ENCODE data around the gene SLC6A18. TPM values are rescaled to one million over a fixed set of nuclear protein-coding genes. Genes with fewer than 3 reads are reported as not detected.
"Not testable (repeated sequence)": the region's sequence is repeated elsewhere in the genome, so short reads cannot be mapped to it uniquely, and the experiment has no call there.

SLC6A18 gene
- total RNA-seq, 1 donor from 2014 or later, result not detected

DNA sequence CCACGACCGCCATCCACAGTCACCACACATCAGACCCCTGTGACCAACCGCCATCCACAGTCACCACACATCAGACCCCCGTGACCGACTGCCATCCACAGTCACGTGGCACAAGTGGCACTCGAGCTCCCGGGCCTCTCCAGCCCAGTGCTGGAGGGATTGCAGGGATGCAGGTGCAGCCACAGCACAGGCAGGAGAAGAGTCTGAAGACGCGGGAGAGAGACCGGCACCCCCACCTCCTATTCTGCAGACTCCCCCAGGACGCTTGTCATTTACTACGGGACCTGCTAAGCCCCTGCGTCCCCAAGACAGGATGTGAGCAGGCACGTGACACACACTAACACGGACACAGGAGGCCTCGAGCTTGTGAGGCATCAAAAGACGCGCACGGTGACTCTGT lies 48.6 kb downstream of the SLC6A18 start:
- no peak overlapping the region for H3K27ac Mint-ChIP-seq
- TF ChIP-seq, protein P1, sequence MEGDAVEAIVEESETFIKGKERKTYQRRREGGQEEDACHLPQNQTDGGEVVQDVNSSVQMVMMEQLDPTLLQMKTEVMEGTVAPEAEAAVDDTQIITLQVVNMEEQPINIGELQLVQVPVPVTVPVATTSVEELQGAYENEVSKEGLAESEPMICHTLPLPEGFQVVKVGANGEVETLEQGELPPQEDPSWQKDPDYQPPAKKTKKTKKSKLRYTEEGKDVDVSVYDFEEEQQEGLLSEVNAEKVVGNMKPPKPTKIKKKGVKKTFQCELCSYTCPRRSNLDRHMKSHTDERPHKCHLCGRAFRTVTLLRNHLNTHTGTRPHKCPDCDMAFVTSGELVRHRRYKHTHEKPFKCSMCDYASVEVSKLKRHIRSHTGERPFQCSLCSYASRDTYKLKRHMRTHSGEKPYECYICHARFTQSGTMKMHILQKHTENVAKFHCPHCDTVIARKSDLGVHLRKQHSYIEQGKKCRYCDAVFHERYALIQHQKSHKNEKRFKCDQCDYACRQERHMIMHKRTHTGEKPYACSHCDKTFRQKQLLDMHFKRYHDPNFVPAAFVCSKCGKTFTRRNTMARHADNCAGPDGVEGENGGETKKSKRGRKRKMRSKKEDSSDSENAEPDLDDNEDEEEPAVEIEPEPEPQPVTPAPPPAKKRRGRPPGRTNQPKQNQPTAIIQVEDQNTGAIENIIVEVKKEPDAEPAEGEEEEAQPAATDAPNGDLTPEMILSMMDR (IDR thresholded peaks at IDR 0.05), result no peak
- no peak overlapping the region for H3K4me3 Mint-ChIP-seq
- no peaks in the 10 kb centered on the region for H3K9me3 Mint-ChIP-seq
- no peak for DNase-seq
- intact Hi-C loops (cut with micrococcal nuclease), result no loop called here
- CTCF ChIA-PET, result no interaction called here
- no peaks in the 10 kb centered on the region for H3K36me3 Mint-ChIP-seq (ENCODE audit: low read depth)
- POLR2A ChIA-PET, result no interaction called here
- H3K4me1 Mint-ChIP-seq, result no peaks in the 10 kb centered on the region
- no peak for ATAC-seq (ENCODE audit: low read depth)
- H3K27me3 Mint-ChIP-seq, result no peaks in the 10 kb centered on the region

DNA sequence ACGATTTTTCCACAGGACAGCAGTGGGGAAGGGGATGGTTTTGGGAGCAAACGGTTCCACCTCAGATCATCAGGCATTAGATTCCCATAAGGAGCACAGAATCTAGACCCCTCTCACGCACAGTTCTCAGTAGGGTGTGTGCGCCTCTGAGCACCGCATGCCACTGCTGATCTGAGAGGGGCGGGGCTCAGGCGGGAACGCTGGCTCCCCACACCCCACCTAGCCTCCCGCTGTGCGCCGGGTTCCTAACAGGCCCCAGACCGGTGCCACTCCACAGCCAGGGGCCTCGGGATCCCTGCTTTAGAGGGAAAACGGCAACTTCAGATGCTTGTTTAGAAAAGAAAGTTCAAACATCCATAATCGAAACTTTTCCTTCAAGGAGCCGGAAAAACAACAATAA lies 49.3 kb downstream of the SLC6A18 start:
- no peaks in the 10 kb centered on the region for H3K36me3 Mint-ChIP-seq (ENCODE audit: low read depth)

GRCh38 chr5:1275397-1276391 lies 50.5 kb downstream of the SLC6A18 start:
- H3K9me3 Mint-ChIP-seq; CTCF ChIA-PET; H3K27me3 Mint-ChIP-seq; ATAC-seq (ENCODE audit: low read depth); H3K36me3 Mint-ChIP-seq (ENCODE audit: low read depth); H3K4me3 Mint-ChIP-seq; intact Hi-C loops (cut with micrococcal nuclease); H3K27ac Mint-ChIP-seq; H3K4me1 Mint-ChIP-seq; DNase-seq; POLR2A ChIA-PET: not testable (repeated sequence)

More for the DNA sequence above, 49.3 kb downstream of the SLC6A18 start:
- TF ChIP-seq, protein P1 (IDR thresholded peaks at IDR 0.05), result no peak
- intact Hi-C loops (cut with micrococcal nuclease), result no loop called here
- H3K9me3 Mint-ChIP-seq, result no peaks in the 10 kb centered on the region
- DNase-seq (no peak), ATAC-seq (ENCODE audit: low read depth) (no peak)
- no peak overlapping the region for H3K27ac Mint-ChIP-seq
- H3K27me3 Mint-ChIP-seq, result no peaks in the 10 kb centered on the region
- no peak overlapping the region for H3K4me3 Mint-ChIP-seq
- POLR2A ChIA-PET, result no interaction called here
- CTCF ChIA-PET, result no interaction called here
- H3K4me1 Mint-ChIP-seq, result no peaks in the 10 kb centered on the region

- no peak overlapping the region for H3K4me3 Mint-ChIP-seq
- H3K4me1 Mint-ChIP-seq, result no peaks in the 10 kb centered on the region
- CTCF ChIA-PET, result no interaction called here
- intact Hi-C loops (cut with micrococcal nuclease), result no loop called here
- no peaks in the 10 kb centered on the region for H3K27me3 Mint-ChIP-seq
- TF ChIP-seq, protein P1 (IDR thresholded peaks at IDR 0.05), result no peak
- POLR2A ChIA-PET, result no interaction called here
- ATAC-seq (ENCODE audit: low read depth) (no peak), DNase-seq (no peak)
- H3K9me3 Mint-ChIP-seq, result no peaks in the 10 kb centered on the region
- H3K36me3 Mint-ChIP-seq (ENCODE audit: low read depth), result no peaks in the 10 kb centered on the region
- no peak overlapping the region for H3K27ac Mint-ChIP-seq
These were observed 51.7 kb downstream of the SLC6A18 start for GRCh38 chr5:1276930-1277329.

- Mint-ChIP-seq H3K27ac (no peak overlapping the region), H3K27me3 (no peaks in the 10 kb centered on the region), H3K4me3 (no peak overlapping the region), H3K9me3 (no peaks in the 10 kb centered on the region), H3K36me3 (ENCODE audit: low read depth) (no peaks in the 10 kb centered on the region), H3K4me1 (no peaks in the 10 kb centered on the region)
- intact Hi-C loops (cut with micrococcal nuclease), result no loop called here
- CTCF ChIA-PET, result no interaction called here
- POLR2A ChIA-PET, result no interaction called here
- DNase-seq (no peak), ATAC-seq (ENCODE audit: low read depth) (no peak)
- TF ChIP-seq, protein P1 (IDR thresholded peaks at IDR 0.05), result no peak
These were observed 52.1 kb downstream of the SLC6A18 start for GRCh38 chr5:1277331-1277730.

Data from activated B cell treated with CpG ODN at 0.5 μM for 24 hours (primary cell).